GM19035 (cell line): ENCODE results near the gene AVEN.
"Not testable (repeated sequence)": the region's sequence is repeated elsewhere in the genome, so short reads cannot be mapped to it uniquely, and the experiment has no call there.

Experiments
- ATAC-seq: cut with Tn5 transposase; IDR thresholded peaks from one replicate; pipeline ENCODE4 v1.9.1; 2021; ENCODE audit not compliant: unreplicated experiment

Gene AVEN

GRCh38 chr15:34038871-34039789, at the start of gene AVEN:
AVEN (minus strand) TSS chr15:34039204; CDS start chr15:34039046, 158 bp downstream.
- peak; percentile 50 for ATAC-seq

GRCh38 chr15:34085746-34086145, 46.7 kb upstream of the AVEN start:
- ATAC-seq: no peak

- no peak for ATAC-seq
Observed at GRCh38 chr15:34084086-34084485, 45.1 kb upstream of the AVEN start.

GRCh38 chr15:34079904-34080303, 40.9 kb upstream of the AVEN start:
- ATAC-seq: no peak

GRCh38 chr15:34078900-34079299, 39.9 kb upstream of the AVEN start:
- no peak for ATAC-seq

GRCh38 chr15:34076785-34077184, 37.8 kb upstream of the AVEN start:
- no peak for ATAC-seq

GRCh38 chr15:34070003-34070402, 31.0 kb upstream of the AVEN start:
- ATAC-seq: no peak

GRCh38 chr15:34065941-34066340, 26.9 kb upstream of the AVEN start:
- no peak for ATAC-seq

- no peak for ATAC-seq
Observed at GRCh38 chr15:34065261-34065660, 26.3 kb upstream of the AVEN start.

GRCh38 chr15:34064438-34064837, 25.4 kb upstream of the AVEN start:
- ATAC-seq: no peak

GRCh38 chr15:34059946-34060345, 20.9 kb upstream of the AVEN start:
- no peak for ATAC-seq

- no peak for ATAC-seq
Observed at GRCh38 chr15:34059476-34059875, 20.5 kb upstream of the AVEN start.

- no peak for ATAC-seq
Observed at GRCh38 chr15:34056911-34057310, 17.9 kb upstream of the AVEN start.

GRCh38 chr15:34055868-34056595, 17.0 kb upstream of the AVEN start:
- no peak for ATAC-seq

GRCh38 chr15:34054081-34054707, 15.2 kb upstream of the AVEN start:
- no peak for ATAC-seq

- not testable (repeated sequence) for ATAC-seq
Observed at GRCh38 chr15:34050385-34050784, 11.4 kb upstream of the AVEN start.

GRCh38 chr15:34049112-34049511, 10.1 kb upstream of the AVEN start:
- ATAC-seq: no peak

- ATAC-seq: no peak
Observed at GRCh38 chr15:34047893-34048775, 9.1 kb upstream of the AVEN start.

GRCh38 chr15:34046471-34047145, 7.6 kb upstream of the AVEN start:
- no peak for ATAC-seq

GRCh38 chr15:34043813-34044212, 4.8 kb upstream of the AVEN start:
- no peak for ATAC-seq
